ENCODE results near the gene ROMO1. TPM values are rescaled to one million over a fixed set of nuclear protein-coding genes. Genes with fewer than 3 reads are reported as not detected.
"Not testable (repeated sequence)": the region's sequence is repeated elsewhere in the genome, so short reads cannot be mapped to it uniquely, and the experiment has no call there.

ROMO1 gene
- total RNA-seq, 2 experiments from 2014 or later, result 96.9 to 112 TPM

- POLR2A ChIA-PET, result interaction anchor here (0.6 to 7.7 kb wide), 48 partner anchors 10 to 1354 kb away, joined by 3 to 437 read pairs (median 4); partner anchors contain the start of genes CPNE1, EIF6, MMP24OS and NFS1
- Mint-ChIP-seq H3K4me3 (peak within 1 kb of the TSS; percentile 94), H3K4me1 (peaks cover 38% of the 10 kb centered on the region)
Measured at GRCh38 chr20:35741892-35742740, 42.9 kb downstream of the ROMO1 start, which contains the start of gene RBM39. TSS of gene RBM39 (minus strand) at chr20:35742260. CDS start at chr20:35740874, 1,386 bp downstream.

DNA sequence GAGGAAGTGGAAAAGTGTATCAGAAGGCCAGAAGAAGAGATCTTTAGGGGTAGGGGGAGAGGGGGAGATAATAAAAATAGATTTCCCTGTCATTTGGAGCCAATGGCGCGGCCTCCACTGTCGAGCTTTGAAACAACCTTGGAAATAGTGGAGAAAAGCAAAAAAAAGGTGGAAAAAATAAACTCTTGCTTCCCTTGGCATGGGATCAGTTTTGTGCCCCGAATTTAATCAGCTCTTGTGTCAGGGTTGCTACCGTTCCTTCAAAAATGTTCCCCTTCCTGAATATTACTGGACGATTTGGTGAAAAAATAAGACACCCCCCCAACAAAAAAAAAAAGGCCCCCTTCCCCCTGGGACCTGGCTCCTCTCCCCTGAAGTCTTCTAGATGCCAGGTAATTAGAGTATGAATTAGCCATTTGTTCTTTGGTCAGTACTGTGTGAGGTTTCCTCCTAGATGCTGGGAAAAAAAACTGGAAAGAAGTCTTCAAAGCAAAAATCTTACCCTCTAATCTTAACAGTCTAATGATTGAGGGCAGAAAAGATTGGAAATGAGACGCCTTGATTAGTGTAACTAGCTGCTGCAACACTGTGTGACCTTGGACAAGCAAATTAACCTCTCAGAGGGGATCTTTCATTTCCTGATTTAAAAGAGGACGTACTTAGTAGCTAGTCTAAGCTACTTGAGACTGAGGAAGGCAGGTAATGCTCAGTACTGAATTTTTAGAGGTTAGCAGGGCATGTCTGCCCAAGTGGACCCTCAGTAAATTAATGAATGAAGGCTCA lies 43.7 kb downstream of the ROMO1 start:
- no peak for DNase-seq
- no peaks in the 10 kb centered on the region for H3K27me3 Mint-ChIP-seq

More at GRCh38 chr20:35741892-35742740, 42.9 kb downstream of the ROMO1 start, which contains the start of gene RBM39:
- H3K27me3 Mint-ChIP-seq, result no peaks in the 10 kb centered on the region
- H3K27ac Mint-ChIP-seq, result peak within 1 kb of the TSS; percentile 98
- ATAC-seq (ENCODE audit: low read depth) (peak; percentile 87), DNase-seq (peak; percentile 95)
- H3K9me3 Mint-ChIP-seq, result no peaks in the 10 kb centered on the region
- peaks cover 34% of the 10 kb centered on the region for H3K36me3 Mint-ChIP-seq

DNA sequence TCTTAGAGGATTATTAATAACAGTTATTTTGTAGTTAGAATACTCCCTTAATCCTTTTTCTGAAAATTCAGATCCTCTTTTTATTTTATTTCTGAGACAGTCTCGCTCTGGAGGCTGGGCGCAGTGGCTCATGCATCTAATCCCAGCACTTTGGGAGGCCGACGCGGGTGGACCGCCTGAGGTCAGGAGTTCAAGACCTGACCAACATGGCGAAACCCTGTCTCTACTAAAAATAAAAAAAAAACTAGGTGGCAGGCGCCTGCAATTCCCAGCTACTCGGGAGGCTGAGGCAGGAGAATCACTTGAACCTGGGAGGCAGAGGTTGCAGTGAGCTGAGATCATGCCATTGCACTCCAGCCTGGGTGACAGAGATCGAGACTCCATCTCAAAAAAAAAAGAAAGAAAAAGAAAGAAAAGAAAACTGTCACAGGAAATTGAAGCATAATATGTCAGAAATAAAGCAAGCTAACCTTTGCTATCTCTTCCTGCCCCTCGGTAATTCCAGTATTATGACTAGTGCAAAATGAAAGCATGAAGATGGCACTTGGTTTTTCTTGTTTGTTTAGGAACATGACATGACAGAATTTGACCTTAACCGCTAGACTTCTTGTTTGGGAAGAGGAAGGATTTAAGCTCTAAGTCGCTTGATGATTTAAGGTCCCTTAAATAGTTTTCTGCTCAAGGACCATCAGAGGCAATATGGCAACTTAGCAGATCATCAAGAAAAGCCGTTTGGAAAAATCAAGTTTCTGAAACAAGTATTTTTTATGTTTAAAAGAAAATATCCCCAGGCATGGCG lies 44.7 kb downstream of the ROMO1 start:
- POLR2A ChIA-PET, result interaction anchor here (0.9 to 7.7 kb wide), 11 partner anchors 9 to 253 kb away, joined by 3 to 437 read pairs (median 23); partner anchors contain the start of genes CPNE1, NFS1, PHF20 and RBM12

More for the DNA sequence above, 43.7 kb downstream of the ROMO1 start:
- H3K36me3 Mint-ChIP-seq, result peaks cover 29% of the 10 kb centered on the region
- peak overlapping the region; percentile 94 for H3K4me3 Mint-ChIP-seq
- POLR2A ChIA-PET, result interaction anchor here (0.5 to 7.7 kb wide), 48 partner anchors 8 to 1353 kb away, joined by 3 to 437 read pairs (median 4); partner anchors contain the start of genes CPNE1, NFS1, PHF20 and RBL1
- peak; percentile 6 for ATAC-seq (ENCODE audit: low read depth)
- no peaks in the 10 kb centered on the region for H3K9me3 Mint-ChIP-seq
- peaks cover 36% of the 10 kb centered on the region for H3K4me1 Mint-ChIP-seq
- peak overlapping the region; percentile 98 for H3K27ac Mint-ChIP-seq

GRCh38 chr20:35744492-35744841 lies 45.3 kb downstream of the ROMO1 start:
- H3K36me3 Mint-ChIP-seq, result peaks cover 16% of the 10 kb centered on the region
- not testable (repeated sequence) for H3K9me3 Mint-ChIP-seq; H3K27me3 Mint-ChIP-seq; ATAC-seq (ENCODE audit: low read depth); DNase-seq
- peak overlapping the region; percentile 94 for H3K4me3 Mint-ChIP-seq
- peaks cover 24% of the 10 kb centered on the region for H3K4me1 Mint-ChIP-seq
- peak overlapping the region; percentile 98 for H3K27ac Mint-ChIP-seq
- POLR2A ChIA-PET, result interaction anchor here (3.0 to 7.7 kb wide), 4 partner anchors 23 to 254 kb away, joined by 24 to 437 read pairs (median 67); partner anchors contain the start of genes PHF20, SCAND1 and SPAG4

More for the DNA sequence above, 44.7 kb downstream of the ROMO1 start:
- DNase-seq (peak; percentile 39), ATAC-seq (ENCODE audit: low read depth) (no peak)
- H3K36me3 Mint-ChIP-seq, result peaks cover 19% of the 10 kb centered on the region
- H3K4me1 Mint-ChIP-seq, result peaks cover 27% of the 10 kb centered on the region
- H3K27ac Mint-ChIP-seq, result peak overlapping the region; percentile 98
- H3K4me3 Mint-ChIP-seq, result peak overlapping the region; percentile 94
- no peaks in the 10 kb centered on the region for H3K9me3 Mint-ChIP-seq
- H3K27me3 Mint-ChIP-seq, result no peaks in the 10 kb centered on the region

Other genes starting within 250 kb of the ROMO1 start
- 10 to 100 TPM; 82.9 to 84.5 TPM for gene CEP250, start 243.8 kb upstream of the ROMO1 start, total RNA-seq
- not detected for gene C20orf173, start 169.8 kb upstream of the ROMO1 start, total RNA-seq
- 100 to 1,000 TPM; 123 to 125 TPM for gene ERGIC3, start 157.3 kb upstream of the ROMO1 start, total RNA-seq
- gene SPAG4, start 83.6 kb upstream of the ROMO1 start, total RNA-seq, result 1 to 10 TPM; 3.8 to 5.7 TPM
- gene CPNE1, start 34.5 kb upstream of the ROMO1 start, total RNA-seq, result 100 to 1,000 TPM; 296 to 327 TPM
- gene RBM12, start 34.5 kb upstream of the ROMO1 start, total RNA-seq, result 100 to 1,000 TPM; 116 to 120 TPM
- 10 to 100 TPM; 33.1 to 33.8 TPM for gene NFS1, start 53 bp upstream of the ROMO1 start, total RNA-seq
- gene RBM39, start 42.9 kb downstream of the ROMO1 start, total RNA-seq, result 100 to 1,000 TPM; 478 to 499 TPM
- 10 to 100 TPM; 61.9 to 69.4 TPM for gene PHF20, start 72.6 kb downstream of the ROMO1 start, total RNA-seq

Data from activated naive CD8-positive, alpha-beta T cell treated with anti-CD3 and anti-CD28 coated beads, Interleukin-2, amount 10 ng/mL, durations not matched to agents 7 days and 5 days (primary cell).